SKM-1 (cell line): ENCODE data around the gene PGC.

Experiments used
- DNase-seq: peaks from one replicate; lab custom pipeline; 2025; ENCODE audit not compliant: unreplicated experiment; lab: John Stamatoyannopoulos, UW

The PGC gene

DNA sequence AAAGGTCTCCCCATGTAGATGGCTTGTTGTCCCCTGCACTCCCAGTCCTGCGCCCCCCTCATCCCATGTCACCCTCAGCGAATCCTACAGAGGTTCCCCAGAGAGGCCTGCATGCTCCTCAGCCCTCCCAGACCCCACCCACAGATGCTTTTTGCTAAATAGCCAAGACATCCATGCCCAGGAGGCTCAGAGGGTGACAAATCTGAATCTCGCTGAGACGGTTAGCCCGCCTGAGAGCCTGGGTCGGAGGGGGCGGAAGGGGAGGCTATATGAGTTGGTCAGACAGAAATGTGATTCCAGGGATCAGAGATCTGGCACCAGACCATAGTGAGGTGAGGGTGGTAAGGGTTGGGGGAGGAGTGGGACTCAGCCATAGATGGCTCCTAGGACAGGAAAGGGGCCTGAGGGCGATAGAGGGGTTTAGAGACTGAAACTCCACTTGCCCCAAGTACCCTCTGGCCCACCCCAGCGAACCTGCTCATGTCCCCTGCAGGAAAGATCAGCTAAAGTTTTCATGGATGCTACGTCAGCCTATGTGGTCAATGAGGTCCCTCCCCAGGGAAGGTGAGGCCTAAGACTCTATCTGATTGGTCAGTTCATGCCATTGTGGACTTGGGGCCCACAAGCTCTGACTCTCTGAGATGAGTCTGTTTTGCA is 45.0 kb downstream of the PGC start:
- DNase-seq = no peak

DNA sequence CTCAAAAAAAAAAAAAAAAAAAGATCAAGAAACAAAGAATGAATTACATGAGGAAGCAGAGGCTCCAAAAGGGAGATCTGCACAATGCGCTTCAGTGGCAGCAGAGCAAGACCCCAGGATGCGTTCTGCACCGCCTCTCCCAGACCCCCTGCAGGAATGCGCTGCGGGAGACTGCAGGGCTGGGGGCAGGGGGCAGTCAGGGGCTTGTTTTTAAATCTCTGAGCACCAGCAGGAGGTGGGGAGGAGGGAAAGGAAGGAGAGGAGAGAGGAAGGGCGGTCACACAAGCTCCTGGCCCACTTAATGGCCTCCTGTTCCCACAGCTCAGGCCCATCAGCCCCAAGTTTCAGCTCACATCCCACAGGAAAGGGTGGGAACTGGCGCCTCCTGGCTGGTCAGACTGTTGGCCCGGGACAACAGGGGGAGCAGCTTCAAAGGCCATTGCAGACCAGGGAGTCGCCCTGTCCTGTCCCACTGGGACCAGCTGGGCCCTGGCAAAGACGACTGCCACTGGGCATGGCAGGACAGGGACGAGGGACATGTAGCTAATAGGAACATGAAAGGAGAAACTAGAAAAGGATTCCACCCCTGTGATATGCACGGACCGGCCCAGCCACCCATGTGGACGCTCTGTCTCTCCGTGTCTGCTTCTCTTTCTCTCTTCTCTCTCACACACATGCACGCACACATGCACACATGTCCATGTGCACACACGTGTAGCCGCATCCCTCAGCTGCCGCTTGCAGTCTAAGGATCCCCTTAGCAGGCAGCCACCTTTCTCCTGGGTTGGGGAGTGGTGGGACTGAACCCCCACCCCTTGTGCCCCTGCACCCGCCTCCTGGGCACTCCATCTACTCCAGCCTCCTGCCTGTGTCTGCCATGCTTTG is 46.5 kb downstream of the PGC start:
- DNase-seq = no peak

DNA sequence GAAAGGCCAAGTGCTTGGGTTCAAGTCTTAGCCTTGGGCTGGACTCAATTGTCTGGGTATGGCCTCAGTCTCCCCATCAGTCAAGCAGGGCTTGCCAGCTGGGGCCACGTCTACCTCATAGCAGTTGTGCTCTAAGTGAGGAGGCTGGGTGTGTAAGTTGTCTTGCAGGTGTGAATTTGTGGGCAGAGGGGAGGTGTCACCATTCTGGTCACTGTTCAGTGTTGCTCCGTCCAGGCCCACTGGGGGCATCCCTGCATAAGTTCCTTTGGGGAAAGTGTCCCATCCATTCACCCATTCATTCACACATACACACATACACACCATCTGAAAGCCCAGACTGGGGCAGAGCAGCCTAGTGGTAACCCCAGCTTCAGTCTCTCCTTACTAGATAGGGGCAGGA is 48.1 kb downstream of the PGC start:
- no peak for DNase-seq

DNA sequence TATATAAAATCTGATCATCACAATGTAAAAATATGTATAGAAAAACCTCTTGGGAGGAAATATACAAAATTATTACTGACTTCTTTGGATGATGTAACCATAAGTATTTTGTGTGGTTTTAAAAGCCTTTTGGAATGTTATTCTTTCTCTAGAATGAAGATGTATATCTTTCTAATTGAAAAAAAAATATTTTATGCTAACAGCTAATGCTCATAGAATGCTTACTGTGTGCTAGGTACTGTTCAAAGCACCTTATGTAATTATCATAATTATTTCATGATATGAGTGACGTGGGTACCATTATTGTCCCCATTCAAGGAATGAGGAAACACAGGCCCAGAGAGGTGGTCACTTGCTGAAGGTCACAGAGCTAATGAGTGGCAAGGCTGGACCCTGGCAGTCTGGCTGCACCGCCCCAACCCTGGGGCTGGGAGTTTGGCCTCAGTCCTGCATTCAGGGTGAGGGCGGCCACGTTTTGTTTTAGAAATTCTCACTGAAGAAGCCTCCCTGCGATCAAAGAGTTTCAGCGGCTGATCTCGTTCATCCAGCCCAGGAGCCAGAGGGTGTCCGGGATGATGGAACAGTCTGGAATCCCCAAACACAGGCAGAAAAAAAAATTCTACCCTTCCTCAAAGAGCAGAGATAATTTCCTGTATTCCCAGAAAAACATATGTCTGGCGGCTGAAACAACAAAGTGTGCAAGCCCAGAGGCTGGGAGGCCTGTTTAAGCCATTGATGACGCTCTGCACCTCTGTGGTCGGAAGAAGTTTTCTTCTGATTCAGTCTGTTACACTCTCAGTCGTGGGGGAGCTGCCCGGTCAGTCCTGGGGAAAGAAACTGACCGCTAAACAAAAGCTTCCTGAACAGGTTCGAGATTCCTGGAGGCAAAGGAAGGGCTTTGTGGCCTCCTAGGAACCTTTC is 49.1 kb downstream of the PGC start:
- DNase-seq = no peak

DNA sequence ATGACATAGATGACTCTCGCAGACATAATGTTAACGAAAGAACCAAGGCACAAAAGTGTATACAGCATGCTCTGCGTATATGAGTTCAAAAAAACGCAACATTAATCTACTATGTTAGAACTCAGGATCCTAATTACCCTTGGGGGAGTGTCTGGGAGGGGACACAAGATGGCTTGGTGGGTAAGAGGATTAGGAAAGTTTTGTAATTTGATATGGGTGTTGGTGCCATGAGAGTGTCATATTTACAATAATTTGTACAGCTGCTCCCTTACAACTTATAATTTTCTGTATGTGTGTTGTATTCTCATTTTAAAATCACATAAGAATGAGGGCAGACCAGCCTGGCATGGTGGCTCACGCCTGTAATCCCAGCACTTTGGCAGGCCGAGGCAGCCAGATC is 50.4 kb downstream of the PGC start:
- DNase-seq = no peak

DNA sequence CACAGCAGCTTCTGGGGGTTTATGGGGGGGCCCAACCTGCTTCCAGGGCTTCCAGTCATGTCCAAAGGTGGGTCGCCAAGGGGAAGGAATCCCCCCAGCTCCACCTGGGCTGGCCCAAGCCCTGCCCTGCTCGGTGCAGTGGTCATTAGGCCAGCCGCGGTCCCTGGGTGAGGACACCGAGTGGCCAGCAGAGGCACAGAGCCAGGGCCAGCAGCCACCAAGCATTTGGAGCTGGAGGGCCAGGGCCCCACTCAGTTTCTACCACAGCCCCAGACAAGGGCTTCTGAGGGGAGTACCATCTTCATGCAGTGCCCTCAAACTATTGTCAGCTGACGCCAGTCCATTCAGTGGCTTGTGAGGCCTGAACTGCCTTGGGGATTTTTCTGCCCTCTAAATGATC is 51.4 kb downstream of the PGC start:
- no peak for DNase-seq

DNA sequence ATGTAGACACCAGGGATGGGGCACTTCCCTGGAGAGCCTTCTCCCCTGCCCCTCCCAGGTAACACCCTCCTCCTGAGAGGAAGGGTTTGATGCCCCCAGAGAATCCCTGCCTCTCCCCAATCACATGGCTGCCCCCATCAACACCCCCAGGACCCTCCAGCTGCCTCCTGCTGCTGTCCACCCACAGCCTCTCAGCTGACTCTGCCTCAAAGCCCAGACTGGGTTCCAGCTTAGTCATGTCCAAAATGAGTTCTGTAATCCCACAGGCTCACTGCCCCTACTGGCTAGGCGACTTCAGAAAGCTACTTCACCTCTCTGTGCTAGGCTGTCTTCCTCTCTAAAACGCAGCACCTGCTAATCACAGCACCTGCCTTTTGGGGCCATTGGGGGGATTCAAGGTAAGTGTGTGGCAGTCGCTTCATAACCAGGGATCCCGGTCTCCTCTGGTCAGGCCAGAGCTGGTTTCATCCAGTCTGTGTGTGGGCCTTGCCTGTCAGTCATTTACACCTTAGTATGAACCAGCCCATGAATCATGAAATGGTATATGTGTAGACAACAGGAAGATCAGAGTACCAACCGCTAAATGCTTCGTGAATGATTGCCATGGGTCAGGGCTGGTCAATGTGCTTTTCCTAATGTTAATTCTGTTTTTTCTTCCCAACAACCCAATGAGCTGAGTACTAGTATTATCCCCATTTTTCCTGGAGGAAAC is 52.2 kb downstream of the PGC start:
- no peak for DNase-seq

DNA sequence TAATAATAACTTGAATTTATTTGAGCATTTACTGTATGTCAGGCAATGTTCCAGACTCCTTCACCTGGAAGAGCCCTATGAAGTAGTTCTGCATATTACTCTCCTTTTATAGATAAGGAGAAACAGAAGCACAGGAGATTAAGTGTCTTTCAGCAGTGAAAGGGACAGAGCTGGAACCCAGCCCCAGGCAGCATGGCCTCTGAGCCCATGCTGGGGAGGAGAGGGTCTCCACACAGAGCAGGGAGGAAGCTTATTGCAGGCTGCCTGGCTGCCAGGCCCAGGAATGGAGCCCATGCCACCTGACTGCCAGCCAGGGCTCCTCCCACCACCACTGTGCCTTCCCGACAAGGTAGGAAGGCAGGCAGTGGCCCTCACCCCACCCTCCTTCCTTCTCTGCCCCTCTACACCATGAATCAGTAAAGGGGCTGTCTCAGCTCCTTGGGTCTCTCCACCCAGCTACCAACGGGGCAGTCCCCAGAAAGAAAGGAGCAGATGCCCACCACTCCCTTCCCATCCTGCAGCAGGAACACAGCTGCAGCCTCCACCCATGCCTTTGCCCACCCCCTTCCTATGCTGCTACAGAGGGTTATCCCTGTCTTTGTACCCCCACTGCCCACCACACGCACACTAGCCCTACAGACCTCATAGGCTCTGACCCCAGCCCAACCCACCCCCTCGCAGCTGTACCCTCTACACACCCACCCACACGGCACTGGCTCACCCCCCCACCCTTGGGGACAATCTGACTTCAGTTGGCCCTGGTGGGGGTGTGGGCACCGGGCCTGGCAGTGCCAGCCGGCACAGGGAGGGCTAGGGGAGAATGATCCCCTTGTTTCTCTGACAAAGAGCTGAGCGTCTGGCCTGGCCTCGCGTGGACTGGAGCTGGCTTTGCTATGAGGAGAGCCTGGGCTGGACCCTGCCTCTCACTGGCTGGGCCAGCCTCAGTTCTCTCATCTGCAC is 53.6 kb downstream of the PGC start:
- DNase-seq = no peak

DNA sequence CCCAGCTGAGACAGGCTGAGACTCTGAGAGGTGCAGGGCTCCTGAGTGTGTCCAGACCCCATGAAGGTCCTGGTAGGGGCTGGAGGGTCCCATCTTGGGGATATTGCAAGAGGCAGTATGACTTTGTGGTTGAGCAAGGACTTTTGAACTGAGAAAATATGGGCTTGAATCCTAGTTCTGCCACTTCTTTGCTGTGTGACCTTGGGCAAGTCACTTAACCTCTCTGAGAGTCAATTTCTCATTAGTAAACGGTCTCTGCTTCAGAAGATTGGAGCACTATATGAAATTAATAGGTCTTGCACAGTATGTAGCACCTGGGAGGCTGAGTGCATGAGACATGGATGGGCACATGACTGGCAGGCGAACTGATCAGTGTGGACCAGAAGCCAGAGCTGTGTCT is 54.5 kb downstream of the PGC start:
- no peak for DNase-seq

DNA sequence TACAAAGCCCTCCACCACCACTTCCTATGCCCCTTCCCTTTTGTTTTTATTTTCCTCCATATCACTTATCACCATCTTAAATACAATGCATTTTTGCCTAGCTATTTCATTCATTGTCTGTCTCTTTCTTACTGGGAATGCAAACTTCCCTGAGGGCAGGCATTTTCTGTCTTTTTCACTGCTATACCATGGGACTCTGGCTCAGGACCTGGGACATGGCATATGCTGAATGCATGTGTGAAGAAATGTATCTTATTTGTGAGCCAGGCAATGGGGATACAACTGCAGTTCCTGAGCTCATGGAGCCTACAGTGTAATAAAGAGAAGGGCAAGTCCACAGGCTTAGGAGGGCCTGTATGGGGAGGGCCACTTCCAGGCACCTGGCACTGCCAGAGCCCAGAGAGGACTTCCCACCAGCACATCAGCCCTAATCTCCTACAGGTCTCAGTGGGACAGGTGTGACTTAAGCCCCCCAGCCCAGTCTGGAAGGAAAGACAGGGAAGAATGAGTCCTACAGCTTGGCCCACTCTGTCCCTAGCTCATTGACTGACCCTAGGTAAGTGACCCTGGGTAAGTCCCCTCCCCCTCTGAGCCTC is 55.0 kb downstream of the PGC start:
- DNase-seq = no peak

DNA sequence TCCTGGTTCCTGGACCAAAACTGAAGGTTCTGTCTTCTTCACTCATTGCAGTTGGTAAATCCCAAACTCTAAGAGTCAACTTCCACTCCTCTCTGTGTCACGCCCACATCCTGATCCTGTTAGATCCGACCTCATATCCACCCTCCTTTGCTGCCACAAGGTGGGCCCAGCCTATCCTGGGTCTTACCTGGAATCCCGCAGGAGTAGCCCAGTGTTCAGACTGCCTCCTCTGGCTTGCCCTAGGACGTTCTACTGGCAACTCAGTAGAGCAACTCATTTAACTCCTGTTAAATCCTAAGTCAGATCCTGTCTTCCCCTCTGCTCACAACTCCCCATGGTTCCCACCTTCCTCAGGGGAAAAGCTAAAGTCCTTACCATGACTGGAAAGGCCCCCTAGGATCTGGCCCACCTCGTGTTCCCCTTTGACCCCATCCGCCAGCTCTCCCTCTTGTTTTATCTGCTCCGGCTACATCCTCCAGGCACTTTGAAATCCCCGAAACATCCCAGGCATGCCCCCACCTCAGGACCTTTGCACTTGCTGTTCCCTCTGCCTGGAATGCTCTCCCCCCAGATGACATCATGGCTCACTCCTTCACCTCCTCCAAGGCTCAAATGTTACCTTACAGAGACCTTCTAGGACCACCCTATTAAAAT is 55.6 kb downstream of the PGC start:
- no peak for DNase-seq

DNA sequence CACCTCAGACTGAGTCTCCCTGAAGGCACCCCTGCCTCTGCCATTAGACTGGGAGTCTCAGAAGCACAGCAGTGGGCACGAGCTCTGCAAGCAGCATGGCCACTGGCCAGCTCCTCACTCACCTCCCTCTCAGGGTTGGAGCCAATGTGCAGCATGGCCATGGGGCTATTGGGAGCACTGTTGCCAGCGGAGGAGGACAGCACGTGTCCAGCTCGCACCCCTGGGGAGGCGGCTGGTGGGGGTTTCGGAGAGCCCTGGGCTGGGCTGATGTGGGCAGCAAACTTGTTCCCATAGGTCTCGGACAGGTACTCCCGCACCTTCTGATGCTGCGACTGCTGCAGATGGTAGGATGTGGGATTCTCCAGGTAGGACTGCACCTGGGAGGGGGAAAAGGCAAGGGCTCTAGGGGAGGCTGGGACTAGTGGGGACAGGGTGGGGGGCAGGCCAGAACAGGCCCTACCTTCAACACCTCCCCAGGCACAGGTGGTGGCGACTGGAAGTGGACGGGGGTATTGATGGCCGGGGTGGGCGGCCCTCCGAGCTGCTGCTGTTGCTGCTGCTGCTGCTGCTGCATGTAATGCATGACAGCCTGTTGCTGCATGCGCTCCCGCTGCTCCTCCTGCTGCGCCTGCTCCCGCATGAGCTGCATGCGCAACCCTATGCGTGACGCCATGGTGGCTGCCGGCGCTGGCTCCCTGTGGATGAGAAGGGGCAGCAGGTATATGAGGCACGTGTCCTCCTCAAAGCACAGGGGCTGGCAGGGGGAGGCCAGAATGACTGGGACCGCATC is 56.5 kb downstream of the PGC start:
- DNase-seq = no peak

DNA sequence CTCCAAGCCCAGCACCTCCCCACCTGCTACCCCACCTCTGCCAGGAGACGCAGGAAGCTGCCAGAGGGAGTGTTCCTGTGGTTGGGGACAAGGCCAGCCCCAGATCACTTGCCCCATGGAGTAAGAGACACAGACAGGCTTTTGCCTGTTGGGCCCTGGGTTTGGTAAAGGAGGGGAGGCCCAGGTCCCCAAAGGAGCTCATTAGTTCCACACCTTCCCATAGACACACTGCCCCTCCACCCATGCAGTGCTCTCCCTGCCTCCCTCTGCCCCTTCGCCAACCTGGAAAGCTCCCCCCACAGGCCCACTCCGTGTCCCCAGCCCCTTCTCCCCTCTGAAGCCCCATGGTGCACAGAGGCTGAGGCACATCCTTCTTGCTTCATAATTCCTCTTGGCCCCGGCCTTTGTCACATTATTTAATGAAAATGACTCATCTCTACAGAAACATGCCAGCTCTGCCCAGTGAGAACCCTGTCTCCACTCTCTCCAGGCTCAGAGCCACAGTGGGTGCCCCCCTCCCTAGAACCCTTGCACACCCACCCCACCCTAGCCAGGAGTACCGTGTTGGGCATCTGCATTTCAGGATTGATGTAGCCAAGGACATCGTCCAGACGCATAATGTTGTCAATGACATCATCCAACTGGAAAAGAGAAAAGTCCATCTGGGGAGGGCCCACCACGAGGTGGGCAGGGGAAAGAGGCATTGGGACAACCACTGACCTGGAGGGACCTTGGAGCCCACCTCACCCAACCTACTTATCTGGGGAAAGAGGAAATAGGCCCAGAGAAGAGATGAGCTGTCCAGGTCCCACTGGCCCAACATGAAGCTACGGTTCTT is 57.8 kb downstream of the PGC start:
- DNase-seq = no peak

DNA sequence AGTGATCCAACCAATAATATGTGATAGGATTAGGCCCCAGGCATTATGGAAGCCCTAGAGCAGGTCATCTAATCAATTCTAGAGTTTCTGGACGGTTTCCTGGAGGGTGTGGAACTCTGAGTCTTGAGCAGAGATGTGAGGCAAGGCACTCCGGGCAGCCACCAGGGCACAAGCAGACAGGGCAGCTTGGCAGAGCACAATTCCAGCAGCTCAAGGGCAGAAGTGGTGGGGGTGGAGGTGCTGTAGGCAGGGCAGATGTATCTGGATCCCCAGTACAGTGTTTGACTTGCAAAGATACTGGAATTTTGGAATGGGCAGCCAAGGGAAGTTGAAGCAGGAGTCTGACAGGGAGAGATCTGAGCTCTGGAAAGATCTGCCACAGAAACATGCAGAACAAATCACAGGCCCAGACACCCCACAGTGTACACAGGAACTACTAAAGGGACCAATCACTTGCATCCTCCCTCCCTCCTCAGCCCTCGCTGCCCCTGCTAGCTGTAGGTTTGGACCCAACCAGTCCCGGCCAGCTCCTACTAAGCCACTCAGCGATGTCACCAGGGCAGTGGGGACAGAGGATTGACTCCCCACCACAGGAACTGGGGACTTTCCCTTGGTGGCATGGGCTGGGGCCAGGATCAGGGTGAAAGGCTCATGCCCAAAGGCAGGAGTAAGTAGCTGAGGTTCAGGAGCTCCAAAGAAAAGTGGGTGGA is 58.8 kb downstream of the PGC start:
- DNase-seq = no peak

DNA sequence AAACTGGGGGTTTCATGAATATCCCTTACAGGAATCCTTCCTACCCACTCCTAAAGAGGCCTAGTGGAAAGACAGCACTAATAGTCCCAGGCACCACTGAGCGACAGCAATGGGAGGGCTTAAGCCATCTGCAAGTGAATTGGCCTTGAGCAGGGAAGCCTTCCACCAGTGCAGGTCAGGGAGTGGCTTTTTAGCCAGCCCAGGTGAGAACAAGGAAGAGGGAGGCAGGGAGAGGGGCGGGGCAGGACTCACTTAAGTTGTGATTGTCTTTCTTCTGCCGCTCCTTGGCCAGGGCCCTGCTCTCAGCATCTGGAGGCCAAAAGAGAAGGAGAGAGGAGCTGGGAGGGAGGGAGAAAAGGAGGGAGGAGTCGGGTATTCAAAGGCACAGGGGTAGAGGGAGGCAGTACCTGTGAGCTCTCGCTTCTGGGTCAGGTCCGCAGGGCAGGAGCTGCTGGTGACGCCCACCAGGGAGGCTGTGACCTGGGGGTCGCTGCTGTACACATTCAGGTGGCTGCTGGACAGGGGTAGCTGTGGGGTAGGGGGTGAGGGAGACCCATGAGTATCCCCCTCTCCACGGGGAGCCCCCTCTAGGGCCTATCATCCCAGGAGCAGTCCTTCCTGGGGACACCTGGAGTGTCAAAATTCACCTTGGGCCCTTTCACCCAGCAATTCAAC is 59.6 kb downstream of the PGC start:
- no peak for DNase-seq
